Right atrium auricular region (tissue), 2 donors: ENCODE measurements around the gene OSTC. TPM values are rescaled to one million over a fixed set of nuclear protein-coding genes. Genes with fewer than 3 reads are reported as not detected.

Source experiments
- DNase-seq: peaks from one replicate; pipeline ENCODE4 v3.0.0-alpha.2; 2019; ENCODE audit warnings: low spot score
- H3K27ac ChIP-seq, 2 donors: fragments of 200-600 bp; sonication (generic); 1 replicate in 1 of 2; 2 replicates in 1 of 2; pipeline ENCODE4 v1.5.1; 2016 to 2019
- H3K27me3 ChIP-seq, 2 donors: fragments of 200-600 bp; sonication (generic); one replicate each; pipeline versions ENCODE4 v1.5.1 to v1.6.0; 2017 to 2019
- H3K36me3 ChIP-seq: fragments of 200-600 bp; sonication (generic); one replicate; pipeline ENCODE4 v1.5.1; 2016
- H3K4me1 ChIP-seq, 2 donors: fragments of 200-600 bp; sonication (generic); one replicate each; pipeline versions ENCODE4 v1.5.1 to v1.6.0; 2017 to 2019
- H3K4me3 ChIP-seq, 2 donors: fragments of 200-600 bp; sonication (generic); 1 replicate in 1 of 2; 2 replicates in 1 of 2; pipeline ENCODE4 v1.5.1; 2017 to 2019; ENCODE audit warnings: mild to moderate bottlenecking in 1 of 2, moderate library complexity in 1 of 2
- H3K9me3 ChIP-seq, 2 donors: fragments of 200-600 bp; sonication (generic); one replicate each; pipeline ENCODE4 v1.5.1; 2019
- CTCF ChIP-seq, 2 donors: fragments of 200-600 bp; sonication (generic); IDR thresholded peaks; one replicate each; pipeline ENCODE4 v1.5.1; 2019; ENCODE audit warnings: antibody characterized with exemption in 2 of 2
- total RNA-seq, 2 donors: library from RNA; depleted of rRNA; stranded (reverse); fragments of >200 nt; gene quantifications; one replicate each; pipeline ENCODE4 v1.1.0, GENCODE V29; 2016

OSTC gene
- total RNA-seq, 2 donors from 2014 or later: 29.8 to 43.3 TPM

GRCh38 chr4:108685036-108685686, 34.8 kb downstream of the OSTC start:
- no peak for DNase-seq
- no peak overlapping the region for H3K4me3 ChIP-seq
- no peak for TF ChIP-seq CTCF (IDR thresholded peaks at IDR 0.05)

GRCh38 chr4:108690738-108691137, 40.3 kb downstream of the OSTC start:
- no peaks in the 10 kb centered on the region for H3K36me3 ChIP-seq
- no peak for TF ChIP-seq CTCF (IDR thresholded peaks at IDR 0.05)
- no peaks in the 10 kb centered on the region for H3K4me1 ChIP-seq
- no peaks in the 10 kb centered on the region for H3K27me3 ChIP-seq
- H3K4me3 ChIP-seq: no peak overlapping the region
- H3K9me3 ChIP-seq: no peaks in the 10 kb centered on the region
- no peak for DNase-seq
- no peak overlapping the region for H3K27ac ChIP-seq

More at GRCh38 chr4:108685036-108685686, 34.8 kb downstream of the OSTC start:
- Histone ChIP-seq H3K27ac (no peak overlapping the region), H3K36me3 (no peaks in the 10 kb centered on the region), H3K4me1 (no peaks in the 10 kb centered on the region), H3K27me3 (no peaks in the 10 kb centered on the region), H3K9me3 (no peaks in the 10 kb centered on the region)

GRCh38 chr4:108693211-108693610, 42.8 kb downstream of the OSTC start:
- no peak for TF ChIP-seq CTCF (IDR thresholded peaks at IDR 0.05)
- H3K4me3 ChIP-seq: no peak overlapping the region

DNA sequence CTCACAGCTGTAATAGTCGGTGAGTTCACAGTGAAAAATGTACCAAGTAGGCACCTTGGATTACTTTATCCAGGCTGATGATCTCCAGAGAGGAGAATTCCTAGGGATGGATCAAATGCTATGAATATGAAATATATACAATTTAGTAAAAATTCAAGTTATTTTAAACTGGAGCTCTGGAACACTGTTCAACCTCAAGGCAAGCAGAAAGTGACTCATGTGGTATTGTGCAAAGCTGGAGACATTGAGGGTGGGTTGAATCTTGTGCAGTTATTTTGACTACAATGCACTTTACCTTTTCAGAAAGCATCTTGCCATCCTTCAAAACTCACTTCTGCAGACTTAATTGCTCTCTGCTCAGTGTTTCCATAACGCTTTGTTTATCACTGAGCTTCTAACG, 43.4 kb downstream of the OSTC start:
- Histone ChIP-seq H3K4me1 (no peaks in the 10 kb centered on the region), H3K27me3 (no peaks in the 10 kb centered on the region), H3K36me3 (no peaks in the 10 kb centered on the region), H3K27ac (no peak overlapping the region), H3K4me3 (no peak overlapping the region), H3K9me3 (no peaks in the 10 kb centered on the region)
- DNase-seq: no peak
- no peak for TF ChIP-seq CTCF (IDR thresholded peaks at IDR 0.05)

More at GRCh38 chr4:108693211-108693610, 42.8 kb downstream of the OSTC start:
- Histone ChIP-seq H3K27me3 (no peaks in the 10 kb centered on the region), H3K36me3 (no peaks in the 10 kb centered on the region), H3K27ac (no peak overlapping the region), H3K4me1 (no peaks in the 10 kb centered on the region), H3K9me3 (no peaks in the 10 kb centered on the region)
- no peak for DNase-seq

DNA sequence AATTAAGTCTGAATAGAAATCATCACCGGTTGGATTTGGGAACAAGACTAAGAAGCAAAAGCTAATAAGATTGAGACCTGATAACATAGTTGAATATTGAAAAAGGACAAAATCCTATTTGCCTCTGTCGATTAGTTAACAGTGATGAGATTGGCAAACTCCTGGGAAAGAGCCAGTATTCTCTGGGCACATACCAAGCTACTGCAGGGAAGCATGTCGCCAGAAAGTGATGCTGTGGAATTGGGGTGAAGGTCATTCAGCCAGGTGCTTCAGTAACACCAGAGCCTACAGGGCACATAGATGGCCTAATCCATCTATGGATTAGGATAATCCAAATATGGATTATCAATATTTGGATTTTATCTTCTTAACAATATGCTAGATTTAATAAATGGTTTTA, 44.0 kb downstream of the OSTC start:
- no peak for TF ChIP-seq CTCF (IDR thresholded peaks at IDR 0.05)
- no peaks in the 10 kb centered on the region for H3K36me3 ChIP-seq
- no peaks in the 10 kb centered on the region for H3K4me1 ChIP-seq
- H3K9me3 ChIP-seq: no peaks in the 10 kb centered on the region
- no peak overlapping the region for H3K27ac ChIP-seq
- no peak overlapping the region for H3K4me3 ChIP-seq
- H3K27me3 ChIP-seq: no peaks in the 10 kb centered on the region
- no peak for DNase-seq

- TF ChIP-seq CTCF (IDR thresholded peaks at IDR 0.05): no peak
- Histone ChIP-seq H3K27me3 (no peaks in the 10 kb centered on the region), H3K36me3 (no peaks in the 10 kb centered on the region), H3K9me3 (no peaks in the 10 kb centered on the region), H3K27ac (no peak overlapping the region), H3K4me3 (no peak overlapping the region), H3K4me1 (no peaks in the 10 kb centered on the region)
- DNase-seq: no peak
Measured at GRCh38 chr4:108695062-108695461, 44.7 kb downstream of the OSTC start.
